Activated T-helper 2 cell treated with anti-CD3 and anti-CD28 coated beads, Interferon-gamma antibody, Interleukin-2, Interleukin-4, amounts not matched to agents 10 μg/mL and 5 μg/mL and 100 μg/mL, durations not matched to agents 14 hours and 24 hours and 36 hours (primary cell): ENCODE measurements around the gene PRR5. TPM values are rescaled to one million over a fixed set of nuclear protein-coding genes. Genes with fewer than 3 reads are reported as not detected.

ENCODE experiments used
- DNase-seq: peaks from one replicate; pipeline ENCODE4 v3.0.0; 2021; ENCODE audit warnings: low spot score
- H3K27ac Mint-ChIP-seq: one replicate; pipeline ENCODE4 v1.8.0; 2021; ENCODE audit warnings: mixed read lengths
- H3K27me3 Mint-ChIP-seq: one replicate; pipeline ENCODE4 v1.8.0; 2021; ENCODE audit warnings: low read depth, mixed read lengths
- H3K36me3 Mint-ChIP-seq: one replicate; pipeline ENCODE4 v1.8.0; 2021; ENCODE audit warnings: low read depth, mixed read lengths
- H3K4me1 Mint-ChIP-seq: one replicate; pipeline ENCODE4 v1.8.0; 2021; ENCODE audit warnings: low read depth, mixed read lengths
- H3K4me3 Mint-ChIP-seq: one replicate; pipeline ENCODE4 v1.8.0; 2021; ENCODE audit warnings: low read depth, mild to moderate bottlenecking, moderate library complexity, mixed read lengths
- H3K9me3 Mint-ChIP-seq: one replicate; pipeline ENCODE4 v1.8.0; 2021; ENCODE audit warnings: mixed read lengths
- intact Hi-C: fragments of 100-400 bp; cut with micrococcal nuclease; formaldehyde crosslinking; loops from one replicate; pipeline ENCODE4 v1.15.1; 2023
- total RNA-seq: library from RNA; stranded (reverse); gene quantifications from 2 replicates; pipeline ENCODE4 v1.2.3, GENCODE V29; 2022

PRR5 gene
- total RNA-seq, 1 donor from 2014 or later = 19.8 TPM

- Mint-ChIP-seq H3K27me3 (peaks cover 2% of the 10 kb centered on the region), H3K27ac (no peak overlapping the region), H3K4me1 (peaks cover 3% of the 10 kb centered on the region), H3K36me3 (peaks cover 4% of the 10 kb centered on the region), H3K4me3 (peak overlapping the region; percentile 69), H3K9me3 (no peaks in the 10 kb centered on the region)
- intact Hi-C loops = no loop called here
- DNase-seq = no peak
These were observed 1.4 kb downstream of the PRR5 start for GRCh38 chr22:44703255-44703870.

DNA sequence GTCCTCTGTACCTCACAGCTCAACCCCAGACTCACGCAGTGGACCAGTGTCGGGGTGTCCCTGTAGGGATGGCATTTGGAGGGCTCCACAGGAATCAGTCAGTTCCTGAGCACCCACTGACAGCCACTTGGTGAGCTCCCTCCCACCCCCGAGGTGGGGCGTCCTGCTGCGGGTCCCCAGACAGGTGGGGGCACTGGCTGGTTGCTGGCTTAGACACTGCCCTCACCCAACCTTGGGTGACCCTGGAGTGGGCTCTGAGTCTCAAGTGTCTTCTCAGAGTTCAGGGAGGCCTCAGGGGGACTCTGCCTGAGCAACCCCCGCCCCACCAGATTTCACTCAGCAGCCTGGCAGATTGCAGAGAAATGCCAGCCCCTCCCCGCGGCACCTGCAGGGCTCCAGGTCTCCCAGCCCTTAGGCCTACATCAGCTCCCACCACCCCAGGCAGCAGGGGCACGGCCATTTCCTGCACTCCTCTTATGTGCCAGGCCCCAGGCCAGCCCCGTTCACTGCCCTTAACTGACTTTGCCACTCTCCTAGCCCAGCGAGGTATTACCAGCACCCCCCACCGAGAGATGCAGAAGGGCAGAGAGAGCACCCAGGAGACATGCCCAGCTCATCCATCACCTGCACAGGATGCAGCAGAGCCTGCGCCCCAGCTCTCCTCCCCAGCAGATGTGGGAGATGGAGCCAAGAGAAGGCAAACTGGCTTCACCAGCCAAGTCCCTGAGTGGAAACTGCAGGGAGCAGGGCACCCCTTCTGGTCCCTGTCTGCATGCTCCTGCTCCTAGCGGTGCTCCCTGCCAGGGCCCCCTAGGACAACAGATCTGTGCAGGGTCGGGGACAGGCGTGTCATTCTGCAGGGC is 2.4 kb downstream of the PRR5 start:
- no peak for DNase-seq
- H3K4me3 Mint-ChIP-seq = peak overlapping the region; percentile 13
- intact Hi-C loops = no loop called here
- no peak overlapping the region for H3K27ac Mint-ChIP-seq
- H3K36me3 Mint-ChIP-seq = peaks cover 4% of the 10 kb centered on the region
- no peaks in the 10 kb centered on the region for H3K9me3 Mint-ChIP-seq
- H3K4me1 Mint-ChIP-seq = peaks cover 3% of the 10 kb centered on the region
- peaks cover 2% of the 10 kb centered on the region for H3K27me3 Mint-ChIP-seq

- H3K36me3 Mint-ChIP-seq = peaks cover 4% of the 10 kb centered on the region
- DNase-seq = no peak
- H3K27ac Mint-ChIP-seq = no peak overlapping the region
- intact Hi-C loops = no loop called here
- H3K27me3 Mint-ChIP-seq = peaks cover 2% of the 10 kb centered on the region
- H3K4me1 Mint-ChIP-seq = peaks cover 3% of the 10 kb centered on the region
- no peaks in the 10 kb centered on the region for H3K9me3 Mint-ChIP-seq
- no peak overlapping the region for H3K4me3 Mint-ChIP-seq
These were observed 3.0 kb downstream of the PRR5 start for GRCh38 chr22:44705022-44705297.

- no peak overlapping the region for H3K4me3 Mint-ChIP-seq
- peaks cover 4% of the 10 kb centered on the region for H3K36me3 Mint-ChIP-seq
- H3K27ac Mint-ChIP-seq = no peak overlapping the region
- H3K4me1 Mint-ChIP-seq = peaks cover 8% of the 10 kb centered on the region
- DNase-seq = no peak
- H3K27me3 Mint-ChIP-seq = peaks cover 2% of the 10 kb centered on the region
- intact Hi-C loops = no loop called here
- H3K9me3 Mint-ChIP-seq = no peaks in the 10 kb centered on the region
These were observed 4.5 kb downstream of the PRR5 start for GRCh38 chr22:44706488-44706887.

- Mint-ChIP-seq H3K9me3 (no peaks in the 10 kb centered on the region), H3K27me3 (peaks cover 2% of the 10 kb centered on the region), H3K36me3 (peaks cover 4% of the 10 kb centered on the region), H3K4me1 (peaks cover 4% of the 10 kb centered on the region), H3K4me3 (no peak overlapping the region), H3K27ac (no peak overlapping the region)
- no peak for DNase-seq
- intact Hi-C loops = no loop called here
These were observed 5.2 kb downstream of the PRR5 start for GRCh38 chr22:44707178-44707577.

DNA sequence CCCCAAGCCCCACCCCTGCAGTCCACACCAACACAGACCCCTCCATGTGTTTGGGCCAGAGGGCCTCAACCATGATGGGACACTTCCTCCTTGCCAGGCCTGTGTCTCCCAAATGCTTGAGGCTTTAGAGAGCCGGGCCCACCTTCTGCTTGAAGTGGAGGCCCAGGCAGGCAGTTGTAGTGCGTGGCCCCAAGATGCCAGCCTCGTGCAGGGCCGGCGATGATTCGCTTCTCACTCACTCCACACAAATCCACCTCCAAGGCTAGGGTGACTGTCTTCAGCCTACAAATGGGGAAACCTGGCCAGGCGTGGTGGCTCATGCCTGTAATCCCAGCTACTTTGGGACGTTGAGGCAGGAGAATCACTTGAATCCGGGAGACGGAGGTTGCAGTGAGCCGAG is 5.7 kb downstream of the PRR5 start:
- Mint-ChIP-seq H3K27ac (no peak overlapping the region), H3K4me1 (peaks cover 4% of the 10 kb centered on the region)

GRCh38 chr22:44709881-44710392 is 7.9 kb downstream of the PRR5 start:
- DNase-seq = no peak
- Mint-ChIP-seq H3K27ac (no peak overlapping the region), H3K4me3 (no peak overlapping the region), H3K4me1 (peaks cover 4% of the 10 kb centered on the region), H3K27me3 (no peaks in the 10 kb centered on the region), H3K9me3 (no peaks in the 10 kb centered on the region), H3K36me3 (peaks cover 6% of the 10 kb centered on the region)
- intact Hi-C loops = no loop called here

More for the DNA sequence above, 5.7 kb downstream of the PRR5 start:
- no peak for DNase-seq
- Mint-ChIP-seq H3K4me3 (no peak overlapping the region), H3K9me3 (no peaks in the 10 kb centered on the region), H3K27me3 (peaks cover 2% of the 10 kb centered on the region), H3K36me3 (peaks cover 4% of the 10 kb centered on the region)
- intact Hi-C loops = no loop called here

- Mint-ChIP-seq H3K27me3 (no peaks in the 10 kb centered on the region), H3K36me3 (peaks cover 4% of the 10 kb centered on the region), H3K4me1 (peaks cover 4% of the 10 kb centered on the region), H3K27ac (no peak overlapping the region), H3K9me3 (no peaks in the 10 kb centered on the region), H3K4me3 (no peak overlapping the region)
- intact Hi-C loops = no loop called here
- no peak for DNase-seq
These were observed 8.7 kb downstream of the PRR5 start for GRCh38 chr22:44710474-44711240.

DNA sequence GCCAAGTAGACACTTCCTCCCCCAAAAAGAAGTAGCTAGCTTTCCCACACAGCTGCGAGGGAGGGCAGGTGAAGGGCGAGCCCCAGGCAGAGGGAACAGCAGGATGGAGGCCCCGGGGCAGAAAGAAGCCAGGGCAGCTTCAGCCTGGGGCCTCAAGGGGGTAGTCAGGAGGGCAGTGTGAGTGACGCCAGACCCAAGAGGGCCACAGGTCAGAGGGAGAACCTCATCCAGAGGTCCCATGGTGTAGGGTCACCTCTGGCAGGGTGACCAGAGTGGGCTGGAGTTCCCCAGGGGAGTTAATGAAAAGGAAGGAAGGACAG is 9.2 kb downstream of the PRR5 start:
- H3K36me3 Mint-ChIP-seq = peaks cover 4% of the 10 kb centered on the region
- no peak overlapping the region for H3K4me3 Mint-ChIP-seq
- peaks cover 4% of the 10 kb centered on the region for H3K4me1 Mint-ChIP-seq
- no peak for DNase-seq
- no peaks in the 10 kb centered on the region for H3K27me3 Mint-ChIP-seq
- intact Hi-C loops = no loop called here
- no peak overlapping the region for H3K27ac Mint-ChIP-seq
- H3K9me3 Mint-ChIP-seq = no peaks in the 10 kb centered on the region

DNA sequence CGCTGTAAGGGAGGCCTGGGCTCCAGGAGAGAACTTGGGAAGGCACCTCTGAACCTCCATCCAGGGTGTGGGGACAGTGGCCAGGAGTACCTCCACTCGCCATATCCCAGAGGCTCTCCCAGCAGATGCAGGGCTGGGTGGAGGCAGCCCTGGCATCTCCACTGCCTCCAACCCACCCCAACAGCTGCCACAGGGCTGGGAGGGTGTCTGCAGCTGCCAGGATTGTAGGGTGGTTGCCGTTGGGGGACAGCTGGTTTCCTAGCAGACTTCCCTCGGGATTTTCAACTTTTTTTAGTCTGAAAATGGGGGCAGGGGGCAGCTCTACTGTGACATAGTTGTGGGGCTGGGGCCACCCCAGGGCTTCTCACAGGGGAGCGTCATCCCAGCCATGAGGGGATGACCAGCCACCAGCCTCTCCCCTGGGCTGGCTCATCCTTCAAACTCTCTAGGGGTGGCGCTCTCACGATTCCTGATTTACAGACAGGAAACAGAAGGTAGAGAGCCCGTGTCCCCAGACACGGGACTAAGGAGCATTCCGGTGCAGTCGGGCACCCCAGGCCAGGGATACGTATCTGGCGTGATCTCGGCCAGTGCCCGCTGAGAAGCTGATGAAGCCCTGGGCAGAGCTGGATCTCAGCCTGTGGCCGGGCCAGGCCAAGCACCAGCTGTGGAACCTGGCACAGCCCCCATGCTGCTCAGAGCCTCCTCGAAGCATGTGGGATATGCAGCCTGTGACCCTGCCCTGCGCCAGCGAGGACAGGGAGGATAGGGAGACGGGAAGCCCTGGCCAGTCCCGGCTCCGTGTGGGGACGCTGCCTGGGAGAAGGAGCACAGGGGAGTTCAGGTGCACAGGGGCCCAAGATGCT is 9.9 kb downstream of the PRR5 start:
- Mint-ChIP-seq H3K36me3 (peaks cover 4% of the 10 kb centered on the region), H3K27ac (no peak overlapping the region), H3K4me1 (peaks cover 4% of the 10 kb centered on the region), H3K27me3 (no peaks in the 10 kb centered on the region), H3K9me3 (no peaks in the 10 kb centered on the region), H3K4me3 (no peak overlapping the region)
- intact Hi-C loops = no loop called here
- DNase-seq = no peak

GRCh38 chr22:44712962-44713361 is 11.0 kb downstream of the PRR5 start:
- DNase-seq = no peak
- Mint-ChIP-seq H3K36me3 (peaks cover 4% of the 10 kb centered on the region), H3K4me3 (no peak overlapping the region), H3K27me3 (no peaks in the 10 kb centered on the region), H3K4me1 (peaks cover 4% of the 10 kb centered on the region), H3K27ac (no peak overlapping the region), H3K9me3 (no peaks in the 10 kb centered on the region)
- intact Hi-C loops = no loop called here

DNA sequence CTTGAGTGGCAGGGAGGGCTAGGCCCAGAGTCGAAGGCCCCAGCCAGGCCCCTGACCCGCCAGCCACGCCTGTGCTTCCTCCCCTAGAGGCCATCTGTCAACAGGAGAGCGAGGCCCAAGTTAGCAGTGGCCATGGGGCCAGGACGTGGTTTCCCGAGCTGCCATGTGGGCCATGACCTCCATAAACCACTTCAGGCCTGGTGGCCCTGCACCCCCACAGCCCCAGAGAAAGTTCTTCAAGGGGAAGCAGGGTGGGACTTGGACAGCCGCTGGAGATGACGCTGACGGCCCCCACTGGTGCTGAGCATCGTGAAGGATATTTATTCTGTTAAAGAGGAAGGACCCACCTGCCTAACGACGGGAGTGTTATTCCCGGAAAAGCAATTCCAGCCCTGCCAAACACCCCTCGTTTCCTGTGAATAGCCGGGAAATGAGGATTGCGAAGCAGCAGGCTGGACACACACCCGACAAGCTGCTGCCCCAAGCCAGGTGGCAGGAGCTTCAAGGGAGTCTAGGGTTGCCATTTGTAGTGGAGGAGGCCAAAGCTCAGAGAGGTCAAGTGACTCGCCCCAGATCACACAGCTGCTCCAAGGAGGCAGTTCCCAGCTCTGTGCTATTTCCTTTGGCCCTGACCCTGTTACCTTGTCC is 12.8 kb downstream of the PRR5 start:
- no peak for DNase-seq
- H3K9me3 Mint-ChIP-seq = no peaks in the 10 kb centered on the region
- intact Hi-C loops = no loop called here
- peaks cover 11% of the 10 kb centered on the region for H3K4me1 Mint-ChIP-seq
- H3K4me3 Mint-ChIP-seq = no peak overlapping the region
- no peaks in the 10 kb centered on the region for H3K27me3 Mint-ChIP-seq
- no peak overlapping the region for H3K27ac Mint-ChIP-seq
- H3K36me3 Mint-ChIP-seq = peaks cover 4% of the 10 kb centered on the region
